HG02852 (cell line): ENCODE measurements around the gene COL21A1.

Experiments
- ATAC-seq: cut with Tn5 transposase; IDR thresholded peaks from one replicate; pipeline ENCODE4 v1.9.1; 2021; ENCODE audit warnings: mild to moderate bottlenecking, moderate library complexity; ENCODE audit not compliant: unreplicated experiment

COL21A1 gene

DNA sequence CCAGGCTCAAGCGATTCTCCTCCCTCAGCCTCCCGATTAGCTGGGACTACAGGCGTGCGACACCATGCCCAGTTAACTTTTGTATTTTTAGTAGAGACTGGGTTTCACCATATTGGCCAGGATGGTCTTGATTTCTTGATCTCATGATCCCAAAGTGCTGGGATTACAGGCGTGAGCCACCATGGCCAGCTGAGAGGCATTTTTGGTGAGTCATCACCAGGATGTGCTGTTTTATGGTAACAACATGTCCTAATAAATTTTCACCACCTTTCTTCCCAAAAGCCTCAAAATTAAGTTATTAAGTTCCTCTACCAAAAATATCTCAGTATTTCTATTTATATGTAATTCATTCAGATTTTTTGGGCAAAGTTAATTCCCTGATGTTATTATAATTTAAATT lies 53.5 kb downstream of the COL21A1 start:
- no peak for ATAC-seq

GRCh38 chr6:56188429-56188828 lies 59.0 kb downstream of the COL21A1 start:
- no peak for ATAC-seq

- no peak for ATAC-seq
Observed at GRCh38 chr6:56187686-56188085, 59.7 kb downstream of the COL21A1 start.

- no peak for ATAC-seq
Observed at GRCh38 chr6:56176741-56177140, 70.6 kb downstream of the COL21A1 start.

- no peak for ATAC-seq
Observed at GRCh38 chr6:56173228-56173627, 74.2 kb downstream of the COL21A1 start.

GRCh38 chr6:56172144-56172543 lies 75.2 kb downstream of the COL21A1 start:
- ATAC-seq: no peak

DNA sequence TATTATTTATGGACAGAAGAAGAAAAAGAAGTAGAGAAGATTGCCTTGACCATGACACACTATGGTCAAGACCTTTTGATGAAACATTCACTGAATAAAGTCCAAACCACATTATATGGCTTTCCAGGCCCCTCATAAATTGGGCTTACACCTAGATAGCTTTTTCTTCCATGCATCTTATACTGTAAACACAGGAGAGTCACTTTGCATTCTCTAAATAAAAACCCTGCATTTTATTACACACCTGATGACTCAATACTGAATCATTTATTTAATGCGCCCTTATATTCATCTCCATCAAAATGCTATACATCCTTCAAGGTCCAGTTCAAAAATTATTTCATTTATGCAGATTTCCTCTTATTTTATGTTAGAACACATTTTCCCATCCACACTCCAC lies 78.0 kb downstream of the COL21A1 start:
- no peak for ATAC-seq

DNA sequence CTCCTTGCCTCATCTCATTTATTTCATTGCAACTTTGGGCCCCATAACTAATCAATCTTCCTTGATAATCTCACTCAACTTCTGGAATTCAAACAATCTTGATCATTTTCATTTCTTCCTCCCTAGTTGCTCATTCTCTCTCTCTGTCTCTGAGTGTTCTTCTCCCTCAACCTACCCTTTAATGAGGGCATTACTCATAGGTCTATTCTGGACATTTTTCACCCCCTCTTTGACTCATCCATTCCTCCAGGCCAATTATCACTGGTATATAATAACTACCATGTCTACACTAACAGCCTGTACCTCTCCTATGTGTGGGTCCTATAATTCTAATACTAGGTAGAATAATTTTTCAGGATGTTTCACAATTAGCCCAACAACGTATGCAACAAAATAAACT lies 78.8 kb downstream of the COL21A1 start:
- ATAC-seq: no peak

GRCh38 chr6:56162081-56162480 lies 85.3 kb downstream of the COL21A1 start:
- no peak for ATAC-seq

DNA sequence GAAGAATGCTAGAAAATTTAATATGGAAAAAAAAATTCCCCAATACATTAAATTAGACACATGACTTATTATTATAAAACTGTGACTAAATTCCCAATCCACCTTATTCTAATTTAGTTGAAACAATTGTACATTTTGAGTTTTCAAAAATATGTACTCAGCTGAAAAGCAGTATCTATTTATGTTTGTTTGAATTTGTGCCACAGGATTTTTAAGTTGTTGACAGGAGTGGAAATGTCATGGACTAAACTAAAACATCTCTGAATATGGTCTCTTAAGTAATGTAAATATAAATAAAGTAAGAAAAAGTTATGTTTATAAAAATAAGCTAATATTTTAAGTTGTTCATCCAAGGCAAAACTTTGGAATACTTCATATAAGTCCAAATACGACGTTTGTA lies 86.9 kb downstream of the COL21A1 start:
- ATAC-seq: no peak

DNA sequence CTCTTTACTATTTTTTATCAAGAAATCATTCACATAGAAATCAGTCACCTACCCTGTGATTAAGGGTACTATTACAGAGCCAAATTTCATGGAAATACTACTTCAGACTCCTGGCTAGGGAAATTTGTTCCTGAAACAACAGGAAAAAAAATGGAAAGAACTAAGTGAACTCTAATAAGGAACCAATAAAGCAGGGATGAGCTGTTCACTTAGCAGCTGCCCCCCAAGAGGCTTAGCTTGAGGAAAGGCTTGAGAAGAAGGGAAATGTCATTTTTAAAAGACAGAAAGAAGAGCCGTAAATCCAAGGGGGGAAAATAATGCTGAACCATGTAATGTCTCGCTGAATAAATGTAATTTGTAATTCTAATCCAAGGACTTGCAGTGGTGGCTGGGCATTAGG lies 88.8 kb downstream of the COL21A1 start:
- no peak for ATAC-seq

DNA sequence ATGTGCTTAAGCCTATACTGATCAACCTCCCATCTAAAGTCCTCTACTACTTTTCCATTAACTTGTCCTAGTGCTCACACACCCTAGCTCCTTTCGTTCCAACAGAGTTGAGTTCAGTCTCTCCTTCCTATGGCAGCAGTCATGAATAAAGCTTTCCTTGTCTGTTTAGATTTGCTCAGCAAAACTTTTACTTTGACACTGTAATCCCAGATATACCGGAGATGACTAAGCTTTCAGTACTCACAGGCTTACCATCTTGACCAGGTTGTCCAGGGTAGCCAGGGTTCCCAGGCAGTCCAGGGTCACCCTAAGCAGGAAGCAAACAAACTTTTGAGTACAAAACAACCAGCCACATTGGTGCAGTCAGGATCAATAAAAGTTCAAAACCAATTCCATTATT lies 90.7 kb downstream of the COL21A1 start:
- no peak for ATAC-seq

DNA sequence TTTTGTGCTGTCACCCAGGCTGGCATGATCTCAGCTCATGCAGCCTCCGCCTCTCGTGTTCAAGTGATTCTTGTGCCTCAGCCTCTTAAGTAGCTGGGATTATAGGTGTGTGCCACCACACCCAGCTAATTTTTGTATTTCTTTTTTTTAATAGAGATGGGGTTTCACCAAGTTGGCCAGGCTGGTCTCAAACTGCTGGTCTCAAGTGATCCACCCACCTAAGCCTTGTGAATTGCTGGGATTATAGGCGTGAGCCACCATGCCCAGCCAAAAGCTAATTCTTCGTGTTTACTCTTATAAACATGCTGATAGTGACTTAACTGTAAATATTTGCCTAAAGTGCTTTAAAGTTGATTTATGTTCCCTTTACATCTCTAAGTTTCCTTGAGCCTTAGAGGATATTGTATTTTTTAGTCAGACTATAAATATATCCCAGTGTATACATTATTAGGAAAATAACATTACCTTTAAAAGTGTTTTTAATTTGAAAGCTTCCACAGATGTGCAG lies 91.7 kb downstream of the COL21A1 start:
- no peak for ATAC-seq

GRCh38 chr6:56154076-56154475 lies 93.3 kb downstream of the COL21A1 start:
- ATAC-seq: no peak

- no peak for ATAC-seq
Observed at GRCh38 chr6:56152611-56153010, 94.8 kb downstream of the COL21A1 start.

DNA sequence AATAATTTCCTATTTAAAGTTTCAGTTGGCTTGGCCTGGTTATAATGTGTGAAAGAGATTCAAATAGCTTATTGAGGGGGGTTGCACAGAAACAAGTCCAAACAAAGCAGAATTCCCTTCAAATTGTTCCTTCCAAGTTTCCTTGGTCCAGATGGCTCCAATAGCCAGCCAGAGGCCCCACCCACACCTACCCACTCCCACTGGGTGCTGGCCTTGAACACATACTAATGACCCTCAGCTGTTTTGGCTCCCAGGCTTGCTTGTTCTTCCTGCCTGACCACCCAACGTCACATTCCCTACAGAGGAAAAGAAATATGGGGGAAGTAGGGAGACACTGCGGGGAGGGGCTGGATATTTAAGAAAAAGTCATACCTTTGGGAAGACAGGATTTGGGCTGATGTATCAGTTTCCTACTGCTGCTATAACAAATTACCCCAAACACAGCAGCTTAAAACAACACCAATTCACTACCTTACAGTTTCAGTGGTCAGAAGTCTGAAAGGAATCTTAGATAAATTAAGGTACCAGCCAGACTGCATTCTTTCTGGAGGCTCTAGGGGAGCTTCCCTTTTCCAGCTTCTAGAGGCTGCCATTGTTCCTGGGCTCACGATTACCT lies 95.7 kb downstream of the COL21A1 start:
- no peak for ATAC-seq

- no peak for ATAC-seq
Observed at GRCh38 chr6:56148488-56149186, 98.7 kb downstream of the COL21A1 start.

GRCh38 chr6:56147766-56148165 lies 99.6 kb downstream of the COL21A1 start:
- ATAC-seq: no peak

DNA sequence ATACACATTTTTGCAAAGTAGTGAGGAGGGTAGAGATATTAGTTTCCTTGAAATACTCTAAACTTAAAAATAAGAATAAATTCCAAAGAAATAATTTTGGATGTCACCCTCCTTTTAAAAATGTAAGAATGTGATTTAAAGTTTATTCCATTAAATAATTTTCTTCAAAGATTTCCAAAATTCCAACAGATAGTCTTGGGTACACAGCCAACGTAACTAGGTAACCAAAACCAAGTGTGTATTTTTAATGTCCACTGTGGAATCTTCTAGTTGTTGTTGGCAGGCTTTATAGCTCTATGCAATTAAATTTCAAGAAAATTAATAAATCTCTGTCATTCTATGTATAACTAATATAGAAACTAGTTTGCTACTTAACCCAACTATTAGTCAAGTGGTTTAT lies 101.3 kb downstream of the COL21A1 start:
- ATAC-seq: no peak

DNA sequence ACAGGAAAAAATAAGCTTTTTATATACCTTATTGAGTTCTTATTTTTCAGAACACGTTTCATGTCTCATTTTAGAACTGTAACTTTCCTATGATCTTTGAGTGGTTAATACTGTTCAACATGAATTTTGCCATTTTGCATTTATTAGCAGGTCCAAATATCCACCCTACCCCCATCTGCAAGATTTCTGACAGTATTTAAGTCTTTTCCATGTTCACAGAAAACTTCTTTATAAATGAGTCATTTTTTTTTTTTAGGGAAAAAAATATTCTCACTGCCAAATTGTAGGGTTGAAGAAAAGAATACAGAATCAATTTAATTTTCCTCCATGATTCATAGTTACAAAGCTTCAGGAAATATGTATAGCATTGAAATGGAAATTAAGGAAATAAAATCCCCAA lies 101.8 kb downstream of the COL21A1 start:
- ATAC-seq: no peak

DNA sequence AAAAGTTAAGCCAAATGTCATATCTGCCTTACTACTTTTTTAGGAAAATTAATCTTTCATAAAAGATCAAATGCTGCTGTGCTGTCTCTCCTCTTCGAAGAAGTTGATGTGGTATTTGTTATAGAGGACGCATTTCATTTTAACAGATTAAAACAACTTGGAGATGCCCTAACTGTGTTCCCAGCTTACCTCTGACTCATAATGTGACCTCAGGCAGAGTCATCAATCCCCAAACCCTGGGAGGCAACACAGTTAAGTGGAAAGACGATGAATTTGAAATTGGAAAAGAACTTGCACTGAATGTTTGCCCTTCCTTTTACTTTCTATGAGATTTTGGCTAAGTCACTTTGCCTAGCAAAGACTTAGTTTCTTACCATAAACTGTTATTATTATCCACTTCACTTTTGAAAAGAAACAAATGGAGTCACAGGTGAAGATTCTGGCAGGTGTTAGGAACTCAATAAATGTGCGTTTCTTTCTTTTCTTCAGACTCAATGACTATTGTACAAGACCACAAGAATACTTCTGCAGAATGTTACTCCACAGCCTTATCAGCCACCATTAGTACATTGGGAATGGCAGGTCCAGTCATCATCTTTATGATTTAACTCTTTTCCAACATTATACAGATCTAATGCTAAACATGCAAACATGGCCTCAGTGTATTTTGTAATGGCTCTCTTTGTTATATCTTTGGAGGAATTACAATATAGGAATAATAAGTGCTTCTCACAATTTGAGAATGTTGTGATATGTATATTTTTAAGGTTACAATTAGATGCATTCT lies 102.6 kb downstream of the COL21A1 start:
- ATAC-seq: no peak

GRCh38 chr6:56143796-56144195 lies 103.6 kb downstream of the COL21A1 start:
- ATAC-seq: no peak
